Natural killer cell treated with Interleukin-12 subunit alpha and Interleukin-12 subunit beta and Interleukin-15 and Interleukin-18, amount 100 ng/mL, for 72 hours (primary cell): ENCODE measurements around the gene PLD5. TPM values are rescaled to one million over a fixed set of nuclear protein-coding genes. Genes with fewer than 3 reads are reported as not detected.

Experiments used
- ATAC-seq, 2 donors: fragments of 150-1000 bp; cut with Tn5 transposase in 1 of 2; sonication (Bioruptor Pico), chemical (Tn5 transposase) in 1 of 2; 2 replicates each; pipeline ENCODE4 v1.10.0; 2021
- DNase-seq: peaks from one replicate; pipeline ENCODE4 v3.0.0; 2022; ENCODE audit warnings: low spot score
- H3K27ac Mint-ChIP-seq, 2 donors: 1 replicate in 1 of 2; 2 replicates in 1 of 2; pipeline ENCODE4 v1.8.0; 2022; ENCODE audit warnings: mixed read lengths in 2 of 2, mild to moderate bottlenecking in 1 of 2, moderate library complexity in 1 of 2
- H3K27me3 Mint-ChIP-seq, 2 donors: 1 replicate in 1 of 2; 2 replicates in 1 of 2; pipeline ENCODE4 v1.8.0; 2022; ENCODE audit warnings: mixed read lengths in 2 of 2
- H3K36me3 Mint-ChIP-seq: one replicate; pipeline ENCODE4 v1.8.0; 2022; ENCODE audit warnings: mixed read lengths
- H3K4me1 Mint-ChIP-seq, 2 donors: 1 replicate in 1 of 2; 2 replicates in 1 of 2; pipeline ENCODE4 v1.8.0; 2022; ENCODE audit warnings: low read depth in 2 of 2, mixed read lengths in 2 of 2, mild to moderate bottlenecking in 1 of 2
- H3K4me3 Mint-ChIP-seq: one replicate; pipeline ENCODE4 v1.8.0; 2022; ENCODE audit warnings: mixed read lengths
- H3K9me3 Mint-ChIP-seq: 2 replicates; pipeline ENCODE4 v1.8.0; 2022; ENCODE audit warnings: mixed read lengths
- total RNA-seq, 2 donors: library from RNA; stranded (reverse); gene quantifications; one replicate each; pipeline ENCODE4 v1.2.3, GENCODE V29; 2022

PLD5 gene
- total RNA-seq, 2 donors from 2014 or later, result not detected

DNA sequence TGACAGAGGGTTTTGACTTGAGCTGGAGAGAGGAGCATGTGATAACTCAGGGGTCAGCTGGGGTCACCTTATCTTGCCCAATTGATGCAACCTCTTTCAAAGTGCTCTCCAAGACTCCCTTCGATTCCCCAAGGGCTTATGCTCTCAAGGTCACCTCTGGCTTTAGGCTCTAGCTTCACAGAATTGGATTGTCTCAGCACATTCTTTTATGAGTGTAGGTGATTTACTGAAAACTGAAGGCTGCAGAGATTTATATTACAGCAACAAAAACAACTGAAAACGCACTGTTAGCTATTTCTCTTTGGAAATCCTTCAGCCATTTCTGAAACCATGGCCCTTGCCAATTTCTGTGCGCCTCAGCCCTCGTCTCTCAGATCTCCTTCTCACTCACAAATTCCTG is 491.1 kb downstream of the PLD5 start:
- Mint-ChIP-seq H3K4me1 (no peaks in the 10 kb centered on the region), H3K9me3 (no peaks in the 10 kb centered on the region), H3K27me3 (peaks cover 0 to 6% of the 10 kb centered on the region in 2 donors), H3K27ac (no peak overlapping the region), H3K36me3 (no peaks in the 10 kb centered on the region), H3K4me3 (no peak overlapping the region)
- ATAC-seq, result no peak
- no peak for DNase-seq
